H9 (cell line): ENCODE measurements around the gene BEST2. TPM values are rescaled to one million over a fixed set of nuclear protein-coding genes. Genes with fewer than 3 reads are reported as not detected.
A peak's percentile ranks its signal among the peaks of the same experiment; 100 is the strongest.

Experiments
- DNase-seq: peaks from one replicate; pipeline ENCODE4 v3.0.0-alpha.2; 2017
- H2AFZ ChIP-seq: one replicate; pipeline ENCODE4 v1.6.1; 2013; ENCODE audit warnings: mild to moderate bottlenecking, low read length, control low read depth, moderate library complexity
- H2AK5ac ChIP-seq: 2 replicates; pipeline ENCODE4 v1.6.1; 2013; ENCODE audit warnings: low read length, control low read depth, mixed read lengths; ENCODE audit not compliant: insufficient read length
- H2BK120ac ChIP-seq: one replicate; pipeline ENCODE4 v1.6.1; 2013; ENCODE audit warnings: low read depth, mild to moderate bottlenecking, low read length, control low read depth, inconsistent platforms; ENCODE audit not compliant: poor library complexity, severe bottlenecking
- H2BK12ac ChIP-seq: 2 replicates; pipeline ENCODE4 v1.6.1; 2013; ENCODE audit warnings: low read length, control low read depth, mixed read lengths, low read depth; ENCODE audit not compliant: insufficient read length
- H2BK15ac ChIP-seq: 2 replicates; pipeline ENCODE4 v1.6.1; 2013; ENCODE audit warnings: low read depth, low read length, control low read depth
- H2BK20ac ChIP-seq: one replicate; pipeline ENCODE4 v1.6.1; 2013; ENCODE audit warnings: low read depth, mild to moderate bottlenecking, low read length, control low read depth, inconsistent platforms; ENCODE audit not compliant: poor library complexity, severe bottlenecking
- H2BK5ac ChIP-seq: 2 replicates; pipeline ENCODE4 v1.6.1; 2013; ENCODE audit warnings: low read length, control low read depth, mixed read lengths; ENCODE audit not compliant: insufficient read length
- H3K14ac ChIP-seq: 2 replicates; pipeline ENCODE4 v1.6.1; 2013; ENCODE audit warnings: low read length, control low read depth; ENCODE audit not compliant: insufficient read depth
- H3K18ac ChIP-seq: 2 replicates; pipeline ENCODE4 v1.6.1; 2013; ENCODE audit warnings: low read depth, mild to moderate bottlenecking, mixed read lengths, low read length, control low read depth; ENCODE audit not compliant: insufficient read length
- H3K23ac ChIP-seq: 2 replicates; pipeline ENCODE4 v1.6.1; 2013; ENCODE audit warnings: low read length, control low read depth, mixed read lengths, low read depth; ENCODE audit not compliant: insufficient read length
- H3K23me2 ChIP-seq: 2 replicates; pipeline ENCODE4 v1.6.1; 2013; ENCODE audit warnings: low read depth, mild to moderate bottlenecking, mixed read lengths, low read length, control low read depth; ENCODE audit not compliant: insufficient read length, poor library complexity, severe bottlenecking
- H3K27ac ChIP-seq: 2 replicates; pipeline ENCODE4 v1.5.1; 2013; ENCODE audit warnings: low read length, control low read depth, mixed read lengths, low read depth; ENCODE audit not compliant: insufficient read length
- H3K27me3 ChIP-seq: 2 replicates; pipeline ENCODE4 v1.6.1; 2013; ENCODE audit warnings: low read length, control low read depth, inconsistent platforms; ENCODE audit not compliant: insufficient read depth
- H3K4ac ChIP-seq: 2 replicates; pipeline ENCODE4 v1.6.1; 2013; ENCODE audit warnings: low read depth, mild to moderate bottlenecking, control low read depth, inconsistent platforms, low read length, moderate library complexity
- H3K4me1 ChIP-seq: 2 replicates; pipeline ENCODE4 v1.6.1; 2013; ENCODE audit warnings: low read length, control low read depth, inconsistent platforms; ENCODE audit not compliant: insufficient read depth
- H3K4me2 ChIP-seq: 2 replicates; pipeline ENCODE4 v1.6.1; 2013; ENCODE audit warnings: low read length, control low read depth, mixed read lengths; ENCODE audit not compliant: insufficient read length, insufficient read depth
- H3K56ac ChIP-seq: 2 replicates; pipeline ENCODE4 v1.6.1; 2013; ENCODE audit warnings: low read depth, mild to moderate bottlenecking, mixed read lengths, low read length, control low read depth; ENCODE audit not compliant: insufficient read length
- H3K79me1 ChIP-seq: 2 replicates; pipeline ENCODE4 v1.6.1; 2013; ENCODE audit warnings: low read depth, mild to moderate bottlenecking, moderate library complexity, low read length, control low read depth, inconsistent platforms; ENCODE audit not compliant: insufficient read depth, poor library complexity, severe bottlenecking
- H3K79me2 ChIP-seq: 2 replicates; pipeline ENCODE4 v1.6.1; 2013; ENCODE audit warnings: low read length, control low read depth, inconsistent platforms; ENCODE audit not compliant: insufficient read depth
- H3K9ac ChIP-seq: 2 replicates; pipeline ENCODE4 v1.6.1; 2013; ENCODE audit warnings: low read length, control low read depth, mixed read lengths; ENCODE audit not compliant: insufficient read length; ENCODE audit errors: extremely low read depth
- H3K9me3 ChIP-seq: one replicate; pipeline ENCODE4 v1.6.1; 2013; ENCODE audit warnings: low read depth, low read length, inconsistent platforms; ENCODE audit not compliant: control insufficient read depth
- H3T11ph ChIP-seq: one replicate; pipeline ENCODE4 v1.6.1; 2013; ENCODE audit warnings: mild to moderate bottlenecking, low read length, control low read depth, inconsistent platforms
- H4K20me1 ChIP-seq: one replicate; pipeline ENCODE4 v1.6.1; 2013; ENCODE audit not compliant: control insufficient read depth, insufficient read length, insufficient read depth
- H4K5ac ChIP-seq: 2 replicates; pipeline ENCODE4 v1.6.1; 2013; ENCODE audit warnings: low read depth, mild to moderate bottlenecking, mixed read lengths, low read length, control low read depth; ENCODE audit not compliant: insufficient read length
- H4K8ac ChIP-seq: replicated peaks from 2 replicates; pipeline ENCODE4 v1.6.1; 2013; ENCODE audit warnings: low read length, control low read depth, mixed read lengths, low read depth; ENCODE audit not compliant: insufficient read length
- H4K91ac ChIP-seq: 2 replicates; pipeline ENCODE4 v1.6.1; 2013; ENCODE audit warnings: low read depth, mild to moderate bottlenecking, moderate library complexity, mixed read lengths, low read length, control low read depth; ENCODE audit not compliant: insufficient read length
- H3K27ac Mint-ChIP-seq, 3 experiments: 2 replicates in 2 of 3; 3 replicates in 1 of 3; pipeline ENCODE4 v1.8.0; 2020 to 2021; ENCODE audit warnings: mixed read lengths in 3 of 3, mild to moderate bottlenecking in 1 of 3, moderate library complexity in 1 of 3
- H3K27me3 Mint-ChIP-seq: 2 replicates; pipeline ENCODE4 v1.8.0; 2021; ENCODE audit warnings: low read depth, mild to moderate bottlenecking, moderate library complexity, mixed read lengths
- H3K36me3 Mint-ChIP-seq, 3 experiments: 2 replicates in 2 of 3; 3 replicates in 1 of 3; pipeline ENCODE4 v1.8.0; 2020 to 2021; ENCODE audit warnings: low read depth in 3 of 3, mixed read lengths in 3 of 3; ENCODE audit not compliant: insufficient read depth in 1 of 3
- H3K4me1 Mint-ChIP-seq, 2 experiments: 2 replicates each; pipeline ENCODE4 v1.8.0; 2020; ENCODE audit warnings: mixed read lengths in 2 of 2
- H3K4me3 Mint-ChIP-seq, 2 experiments: 2 replicates in 1 of 2; 3 replicates in 1 of 2; pipeline ENCODE4 v1.8.0; 2020 to 2021; ENCODE audit warnings: mild to moderate bottlenecking in 2 of 2, mixed read lengths in 2 of 2, moderate library complexity in 1 of 2
- H3K9me3 Mint-ChIP-seq, 2 experiments: 2 replicates in 1 of 2; 3 replicates in 1 of 2; pipeline ENCODE4 v1.8.0; 2020; ENCODE audit warnings: mild to moderate bottlenecking in 2 of 2, mixed read lengths in 2 of 2, moderate library complexity in 1 of 2
- CTCF ChIP-seq: fragments of 200-600 bp; sonication (generic); conservative IDR thresholded peaks from 3 replicates; pipeline ENCODE4 v1.8.0; 2021; ENCODE audit warnings: antibody characterized with exemption, mild to moderate bottlenecking
- WGBS: extraction: QIAGEN DNeasy Blood & Tissue Kit; methylation state at CpG from one replicate; pipeline ENCODE4 v1.1.7; 2013; ENCODE audit warnings: missing lambda C conversion rate, low lambda C conversion rate, mixed read lengths; ENCODE audit not compliant: insufficient read length; ENCODE audit errors: extremely low coverage; 5-methylcytosine and 5-hydroxymethylcytosine counted together
- total RNA-seq: library from RNA; stranded (reverse); gene quantifications from 2 replicates; pipeline ENCODE4 v1.2.1, GENCODE V29; 2021

Gene BEST2
- total RNA-seq, 1 experiment from 2014 or later = 1.6 TPM

- H2AFZ ChIP-seq = no peak overlapping the region
- no CpG with 5 or more reads among the region's 12 CpGs for WGBS
- no peak overlapping the region for H3K9ac ChIP-seq
- H3K4ac ChIP-seq = no peak overlapping the region
- H3K27ac ChIP-seq = no peak overlapping the region
- H3K18ac ChIP-seq = no peak overlapping the region
- H3K56ac ChIP-seq = no peak overlapping the region
- H3K4me1 ChIP-seq = peaks cover 3% of the 10 kb centered on the region; the same call in 1 of the 2 replicates
- H3K14ac ChIP-seq = peak overlapping the region; percentile 46; the same call in 1 of the 2 replicates
- no peak overlapping the region for H2BK12ac ChIP-seq
- H2AK5ac ChIP-seq = no peak overlapping the region
- peaks cover 34% of the 10 kb centered on the region for H3K23me2 ChIP-seq
- H2BK120ac ChIP-seq = no peak overlapping the region
- no peak for TF ChIP-seq CTCF
- Mint-ChIP-seq H3K36me3 (no peaks in the 10 kb centered on the region), H3K9me3 (no peaks in the 10 kb centered on the region), H3K27ac (peak overlapping the region; percentile 80 to 91 (median 83); a peak in 4 of 7 replicates), H3K27me3 (peaks cover 6% of the 10 kb centered on the region), H3K4me3 (peak overlapping the region; percentile 66 to 84), H3K4me1 (peaks cover 25 to 27% of the 10 kb centered on the region in 2 experiments)
- no peaks in the 10 kb centered on the region for H3K79me1 ChIP-seq
- H3K79me2 ChIP-seq = no peaks in the 10 kb centered on the region
- DNase-seq = peak; percentile 59
- no peak overlapping the region for H4K8ac ChIP-seq
- H4K20me1 ChIP-seq = no peaks in the 10 kb centered on the region
- no peak overlapping the region for H3T11ph ChIP-seq
- H3K27me3 ChIP-seq = no peaks in the 10 kb centered on the region; the same call in 1 of the 2 replicates
- no peak overlapping the region for H4K91ac ChIP-seq
- no peak overlapping the region for H2BK15ac ChIP-seq
- H3K9me3 ChIP-seq = no peaks in the 10 kb centered on the region
- no peak overlapping the region for H2BK5ac ChIP-seq
- peak overlapping the region; percentile 34 for H3K4me2 ChIP-seq
- no peak overlapping the region for H4K5ac ChIP-seq
- H3K23ac ChIP-seq = no peak overlapping the region
- H2BK20ac ChIP-seq = no peak overlapping the region
These were observed 37.1 kb downstream of the BEST2 start for GRCh38 chr19:12788682-12789097.
